AG09309 (cell line): ENCODE results near the gene FAS.

Source experiments
- DNase-seq: peaks from one replicate; pipeline ENCODE4 v3.0.0-alpha.2; 2010; ENCODE audit warnings: low read depth
- H3K4me3 ChIP-seq: 2 replicates; pipeline ENCODE4 v1.5.1; 2011; ENCODE audit warnings: mild to moderate bottlenecking, low read depth, low read length, moderate library complexity; ENCODE audit not compliant: control insufficient read depth
- CTCF ChIP-seq: IDR thresholded peaks from 2 replicates; pipeline ENCODE4 v1.5.1; 2011; ENCODE audit warnings: mild to moderate bottlenecking, low read depth, low read length, inconsistent platforms; ENCODE audit not compliant: insufficient read depth, control insufficient read depth; ENCODE audit errors: missing control alignments

FAS gene

GRCh38 chr10:89043052-89043451 lies 52.5 kb downstream of the FAS start:
- DNase-seq, result no peak
- no peak for TF ChIP-seq CTCF
- no peak overlapping the region for H3K4me3 ChIP-seq

- DNase-seq, result no peak
- H3K4me3 ChIP-seq, result no peak overlapping the region
- no peak for TF ChIP-seq CTCF
These were observed 56.8 kb downstream of the FAS start for GRCh38 chr10:89047397-89047796.

- DNase-seq, result no peak
- TF ChIP-seq CTCF, result no peak
- no peak overlapping the region for H3K4me3 ChIP-seq
These were observed 61.0 kb downstream of the FAS start for GRCh38 chr10:89051593-89051992.

- no peak for DNase-seq
- TF ChIP-seq CTCF, result no peak
- H3K4me3 ChIP-seq, result no peak overlapping the region
These were observed 63.0 kb downstream of the FAS start for GRCh38 chr10:89053555-89053954.

GRCh38 chr10:89055159-89055558 lies 64.6 kb downstream of the FAS start:
- TF ChIP-seq CTCF, result no peak
- no peak for DNase-seq
- H3K4me3 ChIP-seq, result no peak overlapping the region

GRCh38 chr10:89062861-89063260 lies 72.3 kb downstream of the FAS start:
- no peak for TF ChIP-seq CTCF
- no peak overlapping the region for H3K4me3 ChIP-seq
- no peak for DNase-seq

- DNase-seq, result no peak
- TF ChIP-seq CTCF, result no peak
- no peak overlapping the region for H3K4me3 ChIP-seq
These were observed 72.9 kb downstream of the FAS start for GRCh38 chr10:89063465-89063864.
